H9 (cell line): Measurements from ENCODE around the gene PTCD1. TPM values are rescaled to one million over a fixed set of nuclear protein-coding genes. Genes with fewer than 3 reads are reported as not detected.

Source experiments
- DNase-seq: peaks from one replicate; pipeline ENCODE4 v3.0.0-alpha.2; 2017
- H2AFZ ChIP-seq: one replicate; pipeline ENCODE4 v1.6.1; 2013; ENCODE audit warnings: mild to moderate bottlenecking, low read length, control low read depth, moderate library complexity
- H2AK5ac ChIP-seq: 2 replicates; pipeline ENCODE4 v1.6.1; 2013; ENCODE audit warnings: low read length, control low read depth, mixed read lengths; ENCODE audit not compliant: insufficient read length
- H2BK120ac ChIP-seq: one replicate; pipeline ENCODE4 v1.6.1; 2013; ENCODE audit warnings: low read depth, mild to moderate bottlenecking, low read length, control low read depth, inconsistent platforms; ENCODE audit not compliant: poor library complexity, severe bottlenecking
- H2BK12ac ChIP-seq: 2 replicates; pipeline ENCODE4 v1.6.1; 2013; ENCODE audit warnings: low read length, control low read depth, mixed read lengths, low read depth; ENCODE audit not compliant: insufficient read length
- H2BK15ac ChIP-seq: 2 replicates; pipeline ENCODE4 v1.6.1; 2013; ENCODE audit warnings: low read depth, low read length, control low read depth
- H2BK20ac ChIP-seq: one replicate; pipeline ENCODE4 v1.6.1; 2013; ENCODE audit warnings: low read depth, mild to moderate bottlenecking, low read length, control low read depth, inconsistent platforms; ENCODE audit not compliant: poor library complexity, severe bottlenecking
- H2BK5ac ChIP-seq: 2 replicates; pipeline ENCODE4 v1.6.1; 2013; ENCODE audit warnings: low read length, control low read depth, mixed read lengths; ENCODE audit not compliant: insufficient read length
- H3K14ac ChIP-seq: 2 replicates; pipeline ENCODE4 v1.6.1; 2013; ENCODE audit warnings: low read length, control low read depth; ENCODE audit not compliant: insufficient read depth
- H3K18ac ChIP-seq: 2 replicates; pipeline ENCODE4 v1.6.1; 2013; ENCODE audit warnings: low read depth, mild to moderate bottlenecking, mixed read lengths, low read length, control low read depth; ENCODE audit not compliant: insufficient read length
- H3K23ac ChIP-seq: 2 replicates; pipeline ENCODE4 v1.6.1; 2013; ENCODE audit warnings: low read length, control low read depth, mixed read lengths, low read depth; ENCODE audit not compliant: insufficient read length
- H3K23me2 ChIP-seq: 2 replicates; pipeline ENCODE4 v1.6.1; 2013; ENCODE audit warnings: low read depth, mild to moderate bottlenecking, mixed read lengths, low read length, control low read depth; ENCODE audit not compliant: insufficient read length, poor library complexity, severe bottlenecking
- H3K27ac ChIP-seq: 2 replicates; pipeline ENCODE4 v1.5.1; 2013; ENCODE audit warnings: low read length, control low read depth, mixed read lengths, low read depth; ENCODE audit not compliant: insufficient read length
- H3K27me3 ChIP-seq: 2 replicates; pipeline ENCODE4 v1.6.1; 2013; ENCODE audit warnings: low read length, control low read depth, inconsistent platforms; ENCODE audit not compliant: insufficient read depth
- H3K4ac ChIP-seq: 2 replicates; pipeline ENCODE4 v1.6.1; 2013; ENCODE audit warnings: low read depth, mild to moderate bottlenecking, control low read depth, inconsistent platforms, low read length, moderate library complexity
- H3K4me1 ChIP-seq: 2 replicates; pipeline ENCODE4 v1.6.1; 2013; ENCODE audit warnings: low read length, control low read depth, inconsistent platforms; ENCODE audit not compliant: insufficient read depth
- H3K4me2 ChIP-seq: 2 replicates; pipeline ENCODE4 v1.6.1; 2013; ENCODE audit warnings: low read length, control low read depth, mixed read lengths; ENCODE audit not compliant: insufficient read length, insufficient read depth
- H3K56ac ChIP-seq: 2 replicates; pipeline ENCODE4 v1.6.1; 2013; ENCODE audit warnings: low read depth, mild to moderate bottlenecking, mixed read lengths, low read length, control low read depth; ENCODE audit not compliant: insufficient read length
- H3K79me1 ChIP-seq: 2 replicates; pipeline ENCODE4 v1.6.1; 2013; ENCODE audit warnings: low read depth, mild to moderate bottlenecking, moderate library complexity, low read length, control low read depth, inconsistent platforms; ENCODE audit not compliant: insufficient read depth, poor library complexity, severe bottlenecking
- H3K79me2 ChIP-seq: 2 replicates; pipeline ENCODE4 v1.6.1; 2013; ENCODE audit warnings: low read length, control low read depth, inconsistent platforms; ENCODE audit not compliant: insufficient read depth
- H3K9ac ChIP-seq: 2 replicates; pipeline ENCODE4 v1.6.1; 2013; ENCODE audit warnings: low read length, control low read depth, mixed read lengths; ENCODE audit not compliant: insufficient read length; ENCODE audit errors: extremely low read depth
- H3K9me3 ChIP-seq: one replicate; pipeline ENCODE4 v1.6.1; 2013; ENCODE audit warnings: low read depth, low read length, inconsistent platforms; ENCODE audit not compliant: control insufficient read depth
- H3T11ph ChIP-seq: one replicate; pipeline ENCODE4 v1.6.1; 2013; ENCODE audit warnings: mild to moderate bottlenecking, low read length, control low read depth, inconsistent platforms
- H4K20me1 ChIP-seq: one replicate; pipeline ENCODE4 v1.6.1; 2013; ENCODE audit not compliant: control insufficient read depth, insufficient read length, insufficient read depth
- H4K5ac ChIP-seq: 2 replicates; pipeline ENCODE4 v1.6.1; 2013; ENCODE audit warnings: low read depth, mild to moderate bottlenecking, mixed read lengths, low read length, control low read depth; ENCODE audit not compliant: insufficient read length
- H4K8ac ChIP-seq: replicated peaks from 2 replicates; pipeline ENCODE4 v1.6.1; 2013; ENCODE audit warnings: low read length, control low read depth, mixed read lengths, low read depth; ENCODE audit not compliant: insufficient read length
- H4K91ac ChIP-seq: 2 replicates; pipeline ENCODE4 v1.6.1; 2013; ENCODE audit warnings: low read depth, mild to moderate bottlenecking, moderate library complexity, mixed read lengths, low read length, control low read depth; ENCODE audit not compliant: insufficient read length
- H3K27ac Mint-ChIP-seq, 3 experiments: 2 replicates in 2 of 3; 3 replicates in 1 of 3; pipeline ENCODE4 v1.8.0; 2020 to 2021; ENCODE audit warnings: mixed read lengths in 3 of 3, mild to moderate bottlenecking in 1 of 3, moderate library complexity in 1 of 3
- H3K27me3 Mint-ChIP-seq: 2 replicates; pipeline ENCODE4 v1.8.0; 2021; ENCODE audit warnings: low read depth, mild to moderate bottlenecking, moderate library complexity, mixed read lengths
- H3K36me3 Mint-ChIP-seq, 3 experiments: 2 replicates in 2 of 3; 3 replicates in 1 of 3; pipeline ENCODE4 v1.8.0; 2020 to 2021; ENCODE audit warnings: low read depth in 3 of 3, mixed read lengths in 3 of 3; ENCODE audit not compliant: insufficient read depth in 1 of 3
- H3K4me1 Mint-ChIP-seq, 2 experiments: 2 replicates each; pipeline ENCODE4 v1.8.0; 2020; ENCODE audit warnings: mixed read lengths in 2 of 2
- H3K4me3 Mint-ChIP-seq, 2 experiments: 2 replicates in 1 of 2; 3 replicates in 1 of 2; pipeline ENCODE4 v1.8.0; 2020 to 2021; ENCODE audit warnings: mild to moderate bottlenecking in 2 of 2, mixed read lengths in 2 of 2, moderate library complexity in 1 of 2
- H3K9me3 Mint-ChIP-seq, 2 experiments: 2 replicates in 1 of 2; 3 replicates in 1 of 2; pipeline ENCODE4 v1.8.0; 2020; ENCODE audit warnings: mild to moderate bottlenecking in 2 of 2, mixed read lengths in 2 of 2, moderate library complexity in 1 of 2
- CTCF ChIP-seq: fragments of 200-600 bp; sonication (generic); conservative IDR thresholded peaks from 3 replicates; pipeline ENCODE4 v1.8.0; 2021; ENCODE audit warnings: antibody characterized with exemption, mild to moderate bottlenecking
- WGBS: extraction: QIAGEN DNeasy Blood & Tissue Kit; methylation state at CpG from one replicate; pipeline ENCODE4 v1.1.7; 2013; ENCODE audit warnings: missing lambda C conversion rate, low lambda C conversion rate, mixed read lengths; ENCODE audit not compliant: insufficient read length; ENCODE audit errors: extremely low coverage; 5-methylcytosine and 5-hydroxymethylcytosine counted together
- total RNA-seq: library from RNA; stranded (reverse); gene quantifications from 2 replicates; pipeline ENCODE4 v1.2.1, GENCODE V29; 2021

PTCD1 gene
- total RNA-seq, 1 experiment from 2014 or later = 12.8 TPM

- no peak overlapping the region for H4K91ac ChIP-seq
- no peak overlapping the region for H2BK120ac ChIP-seq
- no peak overlapping the region for H2AFZ ChIP-seq
- H3K14ac ChIP-seq = peak overlapping the region; percentile 95
- H2BK5ac ChIP-seq = peak overlapping the region; percentile 20
- H3K4me1 ChIP-seq = no peaks in the 10 kb centered on the region; the same call in 1 of the 2 replicates
- H3K56ac ChIP-seq = no peak overlapping the region
- TF ChIP-seq CTCF = no peak
- peak overlapping the region; percentile 18 for H4K5ac ChIP-seq
- peak overlapping the region; percentile 97 for H3K4me2 ChIP-seq
- no peaks in the 10 kb centered on the region for H3K27me3 ChIP-seq
- no peak overlapping the region for H3K23ac ChIP-seq
- no peak for DNase-seq
- H2BK15ac ChIP-seq = no peak overlapping the region
- Mint-ChIP-seq H3K4me1 (peaks cover 14 to 20% of the 10 kb centered on the region in 2 experiments), H3K27me3 (peaks cover 2% of the 10 kb centered on the region), H3K9me3 (0 out of 5 replicates have a peak, but pooled peaks cover 0 to 2% of the 10 kb centered on the region in 2 experiments), H3K36me3 (peaks cover 19 to 36% (median 22%) of the 10 kb centered on the region in 3 experiments), H3K4me3 (peak overlapping the region; percentile 78 to 85), H3K27ac (peak overlapping the region; percentile 63 to 98 (median 93))
- H2BK20ac ChIP-seq = no peak overlapping the region
- no peak overlapping the region for H4K8ac ChIP-seq
- H2AK5ac ChIP-seq = no peak overlapping the region
- peaks cover 21% of the 10 kb centered on the region; the same call in 1 of the 2 replicates for H3K79me2 ChIP-seq
- H3K4ac ChIP-seq = no peak overlapping the region
- no peak overlapping the region for H3T11ph ChIP-seq
- H2BK12ac ChIP-seq = no peak overlapping the region
- H3K79me1 ChIP-seq = peaks cover 11% of the 10 kb centered on the region
- WGBS = no CpG with 5 or more reads among the region's 9 CpGs
- H3K27ac ChIP-seq = peak overlapping the region; percentile 37
- H4K20me1 ChIP-seq = no peaks in the 10 kb centered on the region
- peak overlapping the region; percentile 94 for H3K9ac ChIP-seq
- H3K9me3 ChIP-seq = no peaks in the 10 kb centered on the region
- peaks cover 6% of the 10 kb centered on the region for H3K23me2 ChIP-seq
- H3K18ac ChIP-seq = peak overlapping the region; percentile 97
Measured at GRCh38 chr7:99465421-99465768, 26.8 kb upstream of the PTCD1 start.
